ENCODE results near the gene SIK3.
"Not testable (repeated sequence)": the region's sequence is repeated elsewhere in the genome, so short reads cannot be mapped to it uniquely, and the experiment has no call there.

Gene SIK3

GRCh38 chr11:117130396-117130795 is 32.2 kb upstream of the SIK3 start:
- not testable (repeated sequence) for H3K9me3 ChIP-seq (ENCODE audit: control insufficient read depth, insufficient read depth, low read depth, low read length); H3K27ac ChIP-seq (ENCODE audit: low read depth, low read length); H3K36me3 ChIP-seq (ENCODE audit: control insufficient read depth, insufficient read depth, low read length); H3K4me3 ChIP-seq (ENCODE audit: low read depth, low read length); H3K4me1 ChIP-seq (ENCODE audit: control insufficient read depth, insufficient read depth, low read length); H3K27me3 ChIP-seq (ENCODE audit: control insufficient read depth, insufficient read depth, low read length); H3K9ac ChIP-seq (ENCODE audit: low read length)

- no peak overlapping the region for H3K4me3 ChIP-seq (ENCODE audit: low read depth, low read length)
Measured at GRCh38 chr11:117128289-117128688, 30.1 kb upstream of the SIK3 start.

GRCh38 chr11:117127171-117127901 is 29.1 kb upstream of the SIK3 start:
- no peaks in the 10 kb centered on the region for H3K36me3 ChIP-seq (ENCODE audit: control insufficient read depth, insufficient read depth, low read length)
- no peaks in the 10 kb centered on the region for H3K4me1 ChIP-seq (ENCODE audit: control insufficient read depth, insufficient read depth, low read length)
- no peak overlapping the region for H3K4me3 ChIP-seq (ENCODE audit: low read depth, low read length)
- no peak overlapping the region for H3K9ac ChIP-seq (ENCODE audit: low read length)
- no peak overlapping the region for H3K27ac ChIP-seq (ENCODE audit: low read depth, low read length)
- H3K27me3 ChIP-seq (ENCODE audit: control insufficient read depth, insufficient read depth, low read length), result peaks cover 3% of the 10 kb centered on the region; the same call in 1 of the 2 replicates
- H3K9me3 ChIP-seq (ENCODE audit: control insufficient read depth, insufficient read depth, low read depth, low read length), result no peaks in the 10 kb centered on the region

More at GRCh38 chr11:117128289-117128688, 30.1 kb upstream of the SIK3 start:
- no peak overlapping the region for H3K9ac ChIP-seq (ENCODE audit: low read length)
- H3K27me3 ChIP-seq (ENCODE audit: control insufficient read depth, insufficient read depth, low read length), result peaks cover 3% of the 10 kb centered on the region; the same call in 1 of the 2 replicates
- H3K36me3 ChIP-seq (ENCODE audit: control insufficient read depth, insufficient read depth, low read length), result no peaks in the 10 kb centered on the region
- no peak overlapping the region for H3K27ac ChIP-seq (ENCODE audit: low read depth, low read length)
- H3K4me1 ChIP-seq (ENCODE audit: control insufficient read depth, insufficient read depth, low read length), result no peaks in the 10 kb centered on the region
- H3K9me3 ChIP-seq (ENCODE audit: control insufficient read depth, insufficient read depth, low read depth, low read length), result no peaks in the 10 kb centered on the region

GRCh38 chr11:117126223-117126965 is 28.2 kb upstream of the SIK3 start:
- peaks cover 3% of the 10 kb centered on the region; the same call in 1 of the 2 replicates for H3K27me3 ChIP-seq (ENCODE audit: control insufficient read depth, insufficient read depth, low read length)
- no peak overlapping the region for H3K4me3 ChIP-seq (ENCODE audit: low read depth, low read length)
- H3K9me3 ChIP-seq (ENCODE audit: control insufficient read depth, insufficient read depth, low read depth, low read length), result no peaks in the 10 kb centered on the region
- no peak overlapping the region for H3K9ac ChIP-seq (ENCODE audit: low read length)
- no peaks in the 10 kb centered on the region for H3K36me3 ChIP-seq (ENCODE audit: control insufficient read depth, insufficient read depth, low read length)
- no peaks in the 10 kb centered on the region for H3K4me1 ChIP-seq (ENCODE audit: control insufficient read depth, insufficient read depth, low read length)
- H3K27ac ChIP-seq (ENCODE audit: low read depth, low read length), result no peak overlapping the region

- Histone ChIP-seq H3K27ac (ENCODE audit: low read depth, low read length) (no peak overlapping the region), H3K4me3 (ENCODE audit: low read depth, low read length) (no peak overlapping the region), H3K9ac (ENCODE audit: low read length) (no peak overlapping the region), H3K27me3 (ENCODE audit: control insufficient read depth, insufficient read depth, low read length) (peaks cover 3% of the 10 kb centered on the region; the same call in 1 of the 2 replicates), H3K36me3 (ENCODE audit: control insufficient read depth, insufficient read depth, low read length) (no peaks in the 10 kb centered on the region), H3K4me1 (ENCODE audit: control insufficient read depth, insufficient read depth, low read length) (no peaks in the 10 kb centered on the region), H3K9me3 (ENCODE audit: control insufficient read depth, insufficient read depth, low read depth, low read length) (no peaks in the 10 kb centered on the region)
Measured at GRCh38 chr11:117122556-117122955, 24.3 kb upstream of the SIK3 start.

GRCh38 chr11:117121176-117121575 is 22.9 kb upstream of the SIK3 start:
- Histone ChIP-seq H3K4me1 (ENCODE audit: control insufficient read depth, insufficient read depth, low read length) (no peaks in the 10 kb centered on the region), H3K4me3 (ENCODE audit: low read depth, low read length) (no peak overlapping the region), H3K9me3 (ENCODE audit: control insufficient read depth, insufficient read depth, low read depth, low read length) (no peaks in the 10 kb centered on the region), H3K9ac (ENCODE audit: low read length) (no peak overlapping the region), H3K36me3 (ENCODE audit: control insufficient read depth, insufficient read depth, low read length) (no peaks in the 10 kb centered on the region), H3K27me3 (ENCODE audit: control insufficient read depth, insufficient read depth, low read length) (no peaks in the 10 kb centered on the region), H3K27ac (ENCODE audit: low read depth, low read length) (no peak overlapping the region)

- no peaks in the 10 kb centered on the region for H3K27me3 ChIP-seq (ENCODE audit: control insufficient read depth, insufficient read depth, low read length)
- H3K9ac ChIP-seq (ENCODE audit: low read length), result no peak overlapping the region
- no peaks in the 10 kb centered on the region for H3K36me3 ChIP-seq (ENCODE audit: control insufficient read depth, insufficient read depth, low read length)
- H3K4me1 ChIP-seq (ENCODE audit: control insufficient read depth, insufficient read depth, low read length), result no peaks in the 10 kb centered on the region
- H3K9me3 ChIP-seq (ENCODE audit: control insufficient read depth, insufficient read depth, low read depth, low read length), result no peaks in the 10 kb centered on the region
- H3K4me3 ChIP-seq (ENCODE audit: low read depth, low read length), result no peak overlapping the region
- no peak overlapping the region for H3K27ac ChIP-seq (ENCODE audit: low read depth, low read length)
Measured at GRCh38 chr11:117117681-117118080, 19.5 kb upstream of the SIK3 start.

- not testable (repeated sequence) for H3K27me3 ChIP-seq (ENCODE audit: control insufficient read depth, insufficient read depth, low read length); H3K4me3 ChIP-seq (ENCODE audit: low read depth, low read length); H3K27ac ChIP-seq (ENCODE audit: low read depth, low read length); H3K9me3 ChIP-seq (ENCODE audit: control insufficient read depth, insufficient read depth, low read depth, low read length); H3K4me1 ChIP-seq (ENCODE audit: control insufficient read depth, insufficient read depth, low read length); H3K9ac ChIP-seq (ENCODE audit: low read length); H3K36me3 ChIP-seq (ENCODE audit: control insufficient read depth, insufficient read depth, low read length)
Measured at GRCh38 chr11:117112939-117113338, 14.7 kb upstream of the SIK3 start.

- not testable (repeated sequence) for H3K4me3 ChIP-seq (ENCODE audit: low read depth, low read length); H3K9ac ChIP-seq (ENCODE audit: low read length); H3K4me1 ChIP-seq (ENCODE audit: control insufficient read depth, insufficient read depth, low read length); H3K36me3 ChIP-seq (ENCODE audit: control insufficient read depth, insufficient read depth, low read length); H3K9me3 ChIP-seq (ENCODE audit: control insufficient read depth, insufficient read depth, low read depth, low read length); H3K27ac ChIP-seq (ENCODE audit: low read depth, low read length); H3K27me3 ChIP-seq (ENCODE audit: control insufficient read depth, insufficient read depth, low read length)
Measured at GRCh38 chr11:117112497-117112896, 14.3 kb upstream of the SIK3 start.

GRCh38 chr11:117110294-117110950 is 12.2 kb upstream of the SIK3 start:
- no peak overlapping the region for H3K9ac ChIP-seq (ENCODE audit: low read length)
- H3K4me1 ChIP-seq (ENCODE audit: control insufficient read depth, insufficient read depth, low read length), result no peaks in the 10 kb centered on the region
- no peaks in the 10 kb centered on the region for H3K27me3 ChIP-seq (ENCODE audit: control insufficient read depth, insufficient read depth, low read length)
- no peaks in the 10 kb centered on the region for H3K36me3 ChIP-seq (ENCODE audit: control insufficient read depth, insufficient read depth, low read length)
- H3K27ac ChIP-seq (ENCODE audit: low read depth, low read length), result no peak overlapping the region
- no peak overlapping the region for H3K4me3 ChIP-seq (ENCODE audit: low read depth, low read length)
- H3K9me3 ChIP-seq (ENCODE audit: control insufficient read depth, insufficient read depth, low read depth, low read length), result no peaks in the 10 kb centered on the region
